ENCODE measurements around the gene PKNOX2. TPM values are rescaled to one million over a fixed set of nuclear protein-coding genes. Genes with fewer than 3 reads are reported as not detected.

Gene PKNOX2
- total and polyA plus RNA-seq, 10 of the 15 experiments (the other 5 are each of a cell fraction or from before 2014, with no cell fraction given): not detected

- TF ChIP-seq SMARCA5 (IDR thresholded peaks at IDR 0.05) (no peak), NFYA (IDR thresholded peaks at IDR 0.05; ENCODE audit: borderline replicate concordance, low read depth, low read length) (no peak), TARDBP (IDR thresholded peaks at IDR 0.05; ENCODE audit: borderline replicate concordance) (no peak), KAT2A (conservative IDR thresholded peaks at IDR 0.05; ENCODE audit: control insufficient read depth, low read depth, low read length) (no peak)
Observed at GRCh38 chr11:125390946-125391345, 226.4 kb downstream of the PKNOX2 start (continued).

- FAIRE-seq (no peak), DNase-seq (ENCODE audit: low read depth, low spot score) (no peak), ATAC-seq (peak; percentile 55)
- no peaks in the 10 kb centered on the region for H3K36me3 ChIP-seq (ENCODE audit: control insufficient read depth in 2 of 2, insufficient read depth in 2 of 2, low read length in 1 of 2)
- H2AFZ ChIP-seq (ENCODE audit: control insufficient read depth, low read depth, low read length): no peak overlapping the region
- SMC1A ChIA-PET (ENCODE audit: uncharacterized antibody, unreplicated experiment): interaction anchor here (1.0 to 1.3 kb wide), 4 partner anchors 12 to 47 kb away, joined by 3 to 4 read pairs (median 4); no protein-coding TSS in a partner anchor
- CTCF ChIA-PET: interaction anchor here (1.3 to 2.0 kb wide), 4 partner anchors 10 to 47 kb away, joined by 3 to 9 read pairs (median 6); no protein-coding TSS in a partner anchor
- H3K27me3 ChIP-seq (replicated peaks in 1 of 2; ENCODE audit: control insufficient read depth in 2 of 2, insufficient read depth in 2 of 2, low read length in 1 of 2): peaks cover 1 to 3% of the 10 kb centered on the region in 2 experiments; a peak in 3 of 4 replicates
- H3K9me3 ChIP-seq (replicated peaks; ENCODE audit: control insufficient read depth, insufficient read depth, low read length): no peaks in the 10 kb centered on the region
- H3K9ac ChIP-seq (ENCODE audit: control insufficient read depth, insufficient read depth, low read length): no peak overlapping the region
- intact Hi-C loops (cut with micrococcal nuclease; ENCODE audit: unreplicated experiment) (no loop called here), in situ Hi-C loops (cut with MboI) (no loop called here)
- RAD21 ChIA-PET (ENCODE audit: unreplicated experiment): interaction anchor here (2.5 kb wide), 1 partner anchor 20 kb away, joined by 15 read pairs; no protein-coding TSS in a partner anchor
- WGBS (ENCODE audit: insufficient coverage, insufficient replicate concordance, low lambda C conversion rate, missing lambda C conversion rate): 31% methylated on average over 9 of the region's 9 CpGs
- no peak overlapping the region for H3K27ac ChIP-seq (ENCODE audit: control insufficient read depth, insufficient read depth)
- no peak overlapping the region for H3K4me2 ChIP-seq (ENCODE audit: control insufficient read depth, insufficient read depth)
- POLR2A ChIA-PET: no interaction called here
- H4K20me1 ChIP-seq (ENCODE audit: control insufficient read depth, insufficient read depth): no peaks in the 10 kb centered on the region; the same call in 1 of the 2 replicates
- H3K4me3 ChIP-seq: no peak overlapping the region
- H3K79me2 ChIP-seq (ENCODE audit: control insufficient read depth, insufficient read depth, low read length): no peaks in the 10 kb centered on the region
- H3K4me1 ChIP-seq (ENCODE audit: control insufficient read depth, insufficient read depth, low read length): no peaks in the 10 kb centered on the region; the same call in 1 of the 2 replicates
- TF ChIP-seq, protein P1, sequence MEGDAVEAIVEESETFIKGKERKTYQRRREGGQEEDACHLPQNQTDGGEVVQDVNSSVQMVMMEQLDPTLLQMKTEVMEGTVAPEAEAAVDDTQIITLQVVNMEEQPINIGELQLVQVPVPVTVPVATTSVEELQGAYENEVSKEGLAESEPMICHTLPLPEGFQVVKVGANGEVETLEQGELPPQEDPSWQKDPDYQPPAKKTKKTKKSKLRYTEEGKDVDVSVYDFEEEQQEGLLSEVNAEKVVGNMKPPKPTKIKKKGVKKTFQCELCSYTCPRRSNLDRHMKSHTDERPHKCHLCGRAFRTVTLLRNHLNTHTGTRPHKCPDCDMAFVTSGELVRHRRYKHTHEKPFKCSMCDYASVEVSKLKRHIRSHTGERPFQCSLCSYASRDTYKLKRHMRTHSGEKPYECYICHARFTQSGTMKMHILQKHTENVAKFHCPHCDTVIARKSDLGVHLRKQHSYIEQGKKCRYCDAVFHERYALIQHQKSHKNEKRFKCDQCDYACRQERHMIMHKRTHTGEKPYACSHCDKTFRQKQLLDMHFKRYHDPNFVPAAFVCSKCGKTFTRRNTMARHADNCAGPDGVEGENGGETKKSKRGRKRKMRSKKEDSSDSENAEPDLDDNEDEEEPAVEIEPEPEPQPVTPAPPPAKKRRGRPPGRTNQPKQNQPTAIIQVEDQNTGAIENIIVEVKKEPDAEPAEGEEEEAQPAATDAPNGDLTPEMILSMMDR (IDR thresholded peaks at IDR 0.05 in 2 of 3, conservative IDR thresholded peaks at IDR 0.05 in 1 of 3; ENCODE audit: control insufficient read depth in 2 of 3, extremely low read depth in 1 of 3, insufficient read depth in 1 of 3, low read depth in 3 of 3, low read length in 3 of 3): peak in 2 of 3 experiments; percentile 29 to 30; a peak in 4 of 6 replicates
- no peak for TF ChIP-seq RAD21 (IDR thresholded peaks at IDR 0.05; ENCODE audit: insufficient read depth, low read depth, low read length)
- BruUV-seq (replicated peaks): no TSS peak
Observed at GRCh38 chr11:125393331-125393730, 228.8 kb downstream of the PKNOX2 start.

All from GM12878 (cell line).